HG03442 (cell line): ENCODE measurements around the gene PTPRQ.
"Not testable (repeated sequence)": the region's sequence is repeated elsewhere in the genome, so short reads cannot be mapped to it uniquely, and the experiment has no call there.

Source experiments
- ATAC-seq: cut with Tn5 transposase; IDR thresholded peaks from one replicate; pipeline ENCODE4 v1.9.1; 2021; ENCODE audit warnings: mild to moderate bottlenecking, moderate library complexity; ENCODE audit not compliant: unreplicated experiment

PTPRQ gene

DNA sequence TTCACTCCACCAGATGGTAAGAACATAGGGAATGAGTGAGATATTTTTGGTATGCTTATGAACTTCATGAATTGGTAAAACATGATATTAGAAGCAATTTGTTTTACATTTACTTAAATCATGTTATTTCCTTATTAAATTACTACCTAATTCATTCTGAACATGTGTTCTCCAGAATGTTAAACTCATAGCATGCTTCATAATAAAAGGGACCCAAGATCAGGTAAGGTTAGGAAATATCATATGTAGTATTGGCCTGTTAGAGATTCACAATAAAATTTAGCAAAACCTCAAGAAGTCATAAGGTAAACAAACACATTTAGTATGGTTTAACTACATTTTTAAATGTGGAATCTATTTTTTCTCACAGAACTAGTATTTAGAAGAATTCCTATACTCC lies 28.2 kb downstream of the PTPRQ start:
- ATAC-seq, result no peak

DNA sequence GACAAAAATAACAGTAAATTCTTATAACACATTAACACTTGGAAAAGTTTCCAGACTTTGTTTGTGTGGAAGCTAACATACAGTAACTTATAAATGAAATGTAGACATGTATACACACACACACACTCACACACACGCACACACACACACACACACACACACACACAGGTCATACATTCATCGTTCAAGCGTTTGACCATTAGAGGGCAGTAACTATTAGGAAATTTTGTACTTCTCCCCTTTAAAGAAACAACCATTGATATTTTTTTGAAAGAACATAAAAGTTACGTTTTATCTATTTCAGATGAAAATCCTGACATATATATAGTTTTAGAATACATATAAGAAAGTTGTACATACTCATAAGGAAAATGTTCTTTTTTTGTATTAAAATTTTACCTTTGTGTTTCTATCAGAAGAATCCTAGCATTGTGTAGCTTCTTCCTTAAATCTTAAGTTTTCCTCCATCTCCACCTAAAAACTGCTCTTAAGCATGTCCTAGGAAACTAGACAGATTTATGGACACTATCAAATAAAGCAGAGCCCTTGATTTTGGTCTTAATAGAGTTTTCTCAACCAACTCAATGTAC lies 29.0 kb downstream of the PTPRQ start:
- peak; percentile 57 for ATAC-seq

DNA sequence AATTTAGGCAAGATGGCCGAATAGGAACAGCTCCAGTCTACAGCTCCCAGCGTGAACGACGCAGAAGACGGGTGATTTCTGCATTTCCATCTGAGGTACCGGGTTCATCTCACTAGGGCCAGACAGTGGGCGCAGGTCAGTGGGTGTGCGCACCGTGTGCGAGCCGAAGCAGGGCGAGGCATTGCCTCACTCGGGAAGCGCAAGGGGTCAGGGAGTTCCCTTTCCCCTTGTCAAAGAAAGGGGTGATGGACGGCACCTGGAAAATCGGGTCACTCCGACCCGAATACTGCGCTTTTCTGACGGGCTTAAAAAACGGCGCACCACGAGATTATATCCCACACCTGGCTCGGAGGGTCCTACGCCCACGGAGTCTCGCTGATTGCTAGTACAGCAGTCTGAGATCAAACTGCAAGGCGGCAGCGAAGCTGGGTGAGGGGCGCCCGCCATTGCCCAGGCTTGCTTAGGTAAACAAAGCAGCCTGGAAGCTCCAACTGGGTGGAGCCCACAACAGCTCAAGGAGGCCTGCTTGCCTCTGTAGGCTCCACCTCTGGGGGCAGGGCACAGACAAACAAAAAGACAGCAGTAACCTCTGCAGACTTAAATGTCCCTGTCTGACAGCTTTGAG lies 33.6 kb downstream of the PTPRQ start:
- ATAC-seq, result not testable (repeated sequence)

DNA sequence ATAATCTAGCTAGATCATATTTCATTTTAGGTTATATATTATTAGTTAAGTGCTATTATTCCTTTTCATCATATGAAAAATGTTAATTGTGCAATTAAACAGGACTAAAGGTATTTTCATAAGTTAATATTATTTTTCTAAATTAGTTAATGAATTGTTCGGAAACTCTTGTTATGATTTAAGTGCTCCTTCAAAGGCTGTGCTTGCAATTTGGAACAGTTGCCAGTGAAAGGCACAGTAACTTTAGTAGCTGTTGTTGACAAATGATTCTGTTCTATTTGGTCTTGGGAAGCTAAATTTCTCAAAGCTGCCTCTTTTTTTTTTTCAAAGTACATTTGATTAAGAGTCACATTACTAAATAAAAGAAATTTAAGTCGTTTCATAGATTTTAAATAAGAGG lies 40.7 kb downstream of the PTPRQ start:
- no peak for ATAC-seq

DNA sequence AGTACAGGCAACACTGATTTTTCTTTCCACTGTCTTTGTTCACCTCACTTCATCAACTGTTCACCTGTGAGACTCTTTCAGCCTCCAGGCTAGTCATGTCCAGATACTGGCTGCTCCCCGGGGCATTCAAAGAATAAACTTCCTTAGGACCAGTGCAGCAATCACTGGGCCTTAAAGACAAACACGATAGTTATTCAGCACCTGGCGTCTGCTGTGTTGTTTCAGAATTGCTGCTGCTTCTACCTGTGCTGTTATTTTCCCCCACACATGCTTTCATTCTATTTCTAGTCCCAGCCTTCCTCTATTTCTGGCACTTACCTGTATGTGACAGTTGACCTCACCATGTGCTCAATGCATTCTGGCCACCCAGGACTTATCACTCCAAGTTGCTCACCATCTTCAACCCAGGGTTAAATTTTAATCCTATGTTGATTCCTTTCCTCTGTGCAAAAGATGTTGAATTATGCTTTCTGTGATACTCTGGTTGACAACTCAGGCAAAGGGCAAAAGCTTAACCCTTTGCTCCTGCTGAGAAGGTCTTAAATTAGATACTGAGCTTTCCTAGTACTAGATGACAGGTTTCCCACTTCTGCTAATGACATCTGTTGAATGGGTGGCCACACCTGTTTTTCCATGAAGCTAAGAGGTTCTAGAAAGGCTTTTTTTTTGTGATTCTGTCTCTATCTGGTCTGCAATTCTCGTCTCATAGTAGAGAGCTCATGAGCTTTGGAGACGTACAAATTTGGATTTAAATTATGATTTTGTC lies 41.4 kb downstream of the PTPRQ start:
- peak; percentile 51 for ATAC-seq

DNA sequence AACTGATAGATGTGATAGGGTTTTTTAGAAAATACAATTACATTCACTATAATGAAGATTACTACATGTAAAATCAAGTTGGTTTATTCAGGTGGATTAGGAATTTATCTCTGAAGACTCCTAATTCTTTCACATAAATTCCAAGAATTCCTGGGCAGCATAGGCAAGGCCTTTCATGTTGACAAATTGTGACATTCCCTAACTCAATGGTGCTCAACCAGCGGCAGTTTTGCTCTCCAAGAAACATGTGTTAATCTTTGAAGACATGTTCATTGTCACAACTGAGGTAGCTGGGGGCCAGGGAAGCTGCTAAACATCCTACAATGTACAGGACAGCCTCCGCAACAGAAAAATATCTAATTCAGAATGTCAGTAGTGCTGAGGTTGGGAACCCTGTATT lies 46.3 kb downstream of the PTPRQ start:
- ATAC-seq, result no peak

DNA sequence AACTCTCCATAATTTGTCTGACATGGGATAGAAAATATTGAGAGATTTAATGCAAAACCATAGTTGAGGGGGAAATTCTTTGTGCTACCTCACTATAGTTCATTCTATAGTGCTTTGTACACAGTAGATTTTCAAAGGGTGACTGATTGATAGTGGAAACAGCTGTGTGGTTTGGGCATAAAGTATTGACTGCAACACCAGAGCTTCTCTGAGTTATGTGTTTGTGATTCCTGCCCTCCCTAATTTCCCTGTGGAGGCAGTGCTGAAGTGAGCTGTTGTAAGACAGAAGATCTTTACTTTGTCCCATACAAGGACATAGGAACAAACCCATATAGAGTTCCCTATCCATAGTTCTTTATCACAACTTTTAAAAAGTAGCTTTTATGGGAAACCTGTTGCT lies 47.1 kb downstream of the PTPRQ start:
- ATAC-seq, result no peak

DNA sequence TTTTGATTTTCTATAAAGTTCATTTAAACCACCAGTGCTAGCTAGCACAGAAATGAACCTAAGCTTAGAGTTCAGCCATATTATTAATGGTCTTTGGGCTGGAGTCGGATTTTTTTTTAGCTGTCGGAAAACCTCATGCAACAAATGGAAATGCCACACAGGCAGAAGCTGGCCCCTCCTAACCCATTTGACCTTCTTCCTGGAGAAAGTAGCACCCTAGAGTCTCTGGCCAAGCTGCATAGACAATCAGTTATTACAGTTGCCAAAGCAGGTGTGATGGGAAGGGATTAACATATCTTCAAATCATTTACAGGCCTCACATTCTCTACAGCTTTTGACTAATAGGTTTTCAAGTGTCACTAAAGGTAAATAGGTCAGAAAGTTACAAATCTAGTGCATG lies 49.4 kb downstream of the PTPRQ start:
- no peak for ATAC-seq

DNA sequence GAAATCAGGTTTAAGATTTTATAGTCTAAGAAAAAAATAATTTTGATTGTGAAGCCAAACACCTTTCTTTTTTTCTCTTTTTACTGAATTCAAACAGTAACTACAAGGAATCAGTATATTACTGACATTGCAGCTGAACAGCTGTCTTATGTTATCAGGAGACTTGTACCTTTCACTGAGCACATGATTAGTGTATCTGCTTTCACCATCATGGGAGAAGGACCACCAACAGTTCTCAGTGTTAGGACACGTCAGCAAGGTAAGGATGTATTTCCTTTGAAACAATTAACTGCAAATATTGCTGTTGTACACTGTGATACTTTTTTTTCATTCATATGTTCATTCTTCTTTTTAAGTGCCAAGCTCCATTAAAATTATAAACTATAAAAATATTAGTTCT lies 50.8 kb downstream of the PTPRQ start:
- no peak for ATAC-seq

DNA sequence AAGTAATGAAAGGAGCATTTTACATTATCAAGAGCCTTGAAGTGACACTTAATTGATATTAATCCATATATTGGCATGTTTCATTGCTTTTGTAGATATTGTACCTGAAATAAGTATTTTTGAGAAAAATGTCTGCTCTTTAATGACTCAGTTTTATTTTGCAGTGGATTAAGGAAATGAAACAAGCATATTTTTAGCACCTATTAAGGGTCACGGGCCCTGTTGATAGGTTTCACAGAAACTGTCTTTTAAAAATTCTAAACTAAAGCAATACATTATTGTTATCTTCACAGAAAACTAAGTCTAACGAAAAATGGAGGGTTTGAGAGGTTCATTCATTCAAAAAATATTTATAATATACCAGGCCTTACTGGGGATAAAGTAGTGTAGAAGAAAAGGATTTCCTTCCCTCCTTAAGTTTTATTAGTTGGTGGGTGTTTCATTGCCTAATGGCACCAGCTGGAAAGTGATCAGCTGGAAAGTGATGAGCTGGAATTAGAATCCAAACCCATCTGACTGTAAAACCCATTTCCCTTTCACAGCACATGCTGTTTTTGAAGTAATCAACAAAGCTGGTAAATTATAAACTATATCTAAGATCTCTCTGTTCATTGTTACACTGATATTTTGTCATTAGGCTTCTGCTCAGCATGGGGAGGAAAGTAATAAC lies 54.2 kb downstream of the PTPRQ start:
- no peak for ATAC-seq

DNA sequence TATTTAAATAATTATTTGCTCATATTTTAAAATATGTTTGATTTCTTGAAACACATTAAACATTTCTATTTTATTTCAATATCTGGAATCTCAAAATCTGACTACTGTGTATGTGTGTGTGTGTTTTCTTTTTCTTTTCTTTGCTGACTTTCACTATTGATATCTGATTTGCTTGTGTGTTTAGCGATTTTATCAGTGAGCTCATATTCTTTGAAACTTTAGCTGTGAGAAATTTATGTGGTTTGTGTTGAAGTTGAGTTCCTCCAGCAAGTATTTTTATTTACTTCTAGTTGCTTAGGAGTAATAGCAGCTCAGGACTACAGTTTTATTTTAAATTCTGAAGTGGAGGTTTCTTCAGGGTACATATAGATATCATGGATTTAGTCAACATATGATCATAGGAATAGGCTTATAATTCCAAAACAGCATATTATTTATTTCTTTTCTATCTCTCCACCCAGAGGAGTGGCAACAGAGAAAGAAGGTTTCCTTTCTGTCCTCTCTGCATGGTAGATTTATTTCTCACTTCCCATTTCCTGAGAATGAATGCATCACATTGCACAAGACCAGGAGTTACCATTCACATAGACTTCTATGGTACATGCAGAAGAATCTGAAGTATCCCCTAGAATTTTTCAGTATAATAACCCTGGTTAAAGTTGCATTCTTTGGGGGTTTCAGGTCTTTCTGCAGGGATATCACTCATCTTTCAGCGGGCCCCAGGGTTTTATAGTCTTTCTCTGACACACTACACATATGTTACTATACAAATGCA lies 60.5 kb downstream of the PTPRQ start:
- no peak for ATAC-seq

DNA sequence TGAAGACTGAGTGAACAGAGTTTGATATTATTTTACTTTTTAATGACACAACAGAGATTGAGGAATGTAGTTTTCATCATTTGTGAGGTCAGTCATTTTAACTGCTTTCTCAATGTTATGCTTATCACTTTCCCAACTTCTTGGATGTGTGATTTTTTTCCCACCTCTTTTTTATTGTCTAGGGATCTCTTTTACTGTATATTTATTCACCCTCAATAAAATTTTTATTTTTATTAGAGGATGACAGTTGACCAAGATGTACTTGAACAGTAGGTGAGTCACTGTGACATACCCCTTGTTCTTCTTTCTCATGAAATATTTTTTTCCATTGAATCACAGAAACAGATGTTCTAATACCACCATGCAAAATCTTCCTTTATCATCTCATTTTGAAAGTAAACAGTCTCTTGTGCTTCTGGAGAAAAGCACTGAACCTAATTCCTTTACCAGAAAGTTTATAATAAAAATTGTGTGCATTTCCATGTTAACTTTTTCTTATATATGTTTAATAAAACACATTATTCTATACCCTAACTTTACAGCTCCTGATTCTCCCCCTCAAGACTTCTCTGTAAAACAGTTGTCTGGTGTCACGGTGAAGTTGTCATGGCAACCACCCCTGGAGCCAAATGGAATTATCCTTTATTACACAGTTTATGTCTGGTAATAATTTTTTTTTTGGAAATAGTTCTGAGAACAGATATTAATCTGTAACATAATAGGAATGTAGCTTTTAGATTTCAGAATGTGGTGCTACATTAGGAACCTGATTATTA lies 65.9 kb downstream of the PTPRQ start:
- ATAC-seq, result no peak

DNA sequence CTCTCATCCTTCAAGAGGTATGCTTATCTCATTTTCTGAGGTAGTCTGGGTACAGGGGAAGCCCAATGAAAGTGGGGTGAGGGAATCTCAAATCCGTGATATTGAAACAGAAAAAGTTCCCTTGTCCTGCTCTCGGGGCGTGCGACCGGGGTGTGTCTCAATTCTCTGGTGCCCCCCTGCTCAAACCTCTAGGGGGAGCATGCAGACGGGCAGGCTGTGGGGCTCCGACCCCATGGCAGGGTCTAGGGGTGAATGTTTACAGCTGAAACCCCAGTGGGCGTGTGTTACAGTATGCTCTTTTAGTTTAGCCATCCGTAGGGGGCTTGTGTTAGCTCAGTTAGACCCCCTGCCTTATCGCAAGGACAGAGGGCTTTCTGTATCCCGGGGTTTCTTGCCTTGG lies 68.7 kb downstream of the PTPRQ start:
- ATAC-seq, result no peak

DNA sequence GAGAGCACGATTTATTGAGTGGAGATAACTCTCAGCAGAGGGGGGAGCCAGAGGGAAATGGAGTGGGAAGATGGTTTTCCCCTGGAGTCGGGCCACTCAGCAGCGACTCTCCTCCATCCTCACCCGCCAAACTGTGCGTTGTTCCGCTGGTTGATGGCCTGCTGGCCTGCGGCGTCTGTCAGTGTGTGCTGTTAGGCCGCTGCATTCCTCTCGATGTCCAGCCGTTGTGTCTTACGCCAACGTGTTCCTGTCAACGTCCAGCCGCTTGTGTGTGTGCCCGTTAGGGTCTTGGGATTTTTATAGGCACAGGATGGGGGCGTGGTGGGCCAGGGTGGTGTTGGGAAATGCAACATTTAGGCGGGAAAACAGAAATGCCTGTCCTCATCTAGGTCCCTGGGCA lies 69.2 kb downstream of the PTPRQ start:
- no peak for ATAC-seq

DNA sequence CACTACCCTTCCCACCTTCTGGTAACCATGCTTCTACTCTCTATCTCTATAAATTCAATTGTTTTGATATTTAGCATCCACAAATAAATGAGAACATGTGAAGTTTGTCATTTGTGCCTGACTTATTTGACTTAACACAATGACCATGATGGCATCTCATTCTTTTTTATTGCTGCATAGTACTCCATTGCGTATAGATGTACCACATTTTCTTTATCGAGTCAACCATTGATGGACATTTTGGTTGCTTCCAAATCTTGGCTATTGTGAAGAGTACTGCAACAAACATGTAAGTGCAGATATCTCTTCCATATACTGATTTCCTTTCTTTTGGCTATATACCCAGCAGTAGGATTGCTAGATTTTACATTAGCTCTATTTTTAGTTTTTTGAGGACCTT lies 73.6 kb downstream of the PTPRQ start:
- no peak for ATAC-seq

DNA sequence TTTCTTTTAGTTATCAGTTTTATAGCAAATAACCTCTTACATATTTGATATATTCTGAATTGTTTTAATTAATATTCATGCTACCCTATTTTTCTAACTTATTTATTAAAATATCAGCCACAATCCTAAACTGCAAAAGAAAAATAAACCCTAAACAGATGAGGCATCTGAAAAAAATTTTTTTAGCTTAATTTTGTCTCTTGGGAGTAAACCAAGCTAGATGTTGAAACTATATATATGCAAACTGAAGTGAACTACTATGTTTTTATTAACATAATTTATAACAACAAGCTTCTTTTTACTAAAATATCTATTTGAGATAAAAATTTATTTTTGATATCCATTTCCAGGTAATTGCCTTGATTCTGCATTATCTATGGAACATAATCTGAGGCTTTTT lies 87.6 kb downstream of the PTPRQ start:
- ATAC-seq, result no peak

DNA sequence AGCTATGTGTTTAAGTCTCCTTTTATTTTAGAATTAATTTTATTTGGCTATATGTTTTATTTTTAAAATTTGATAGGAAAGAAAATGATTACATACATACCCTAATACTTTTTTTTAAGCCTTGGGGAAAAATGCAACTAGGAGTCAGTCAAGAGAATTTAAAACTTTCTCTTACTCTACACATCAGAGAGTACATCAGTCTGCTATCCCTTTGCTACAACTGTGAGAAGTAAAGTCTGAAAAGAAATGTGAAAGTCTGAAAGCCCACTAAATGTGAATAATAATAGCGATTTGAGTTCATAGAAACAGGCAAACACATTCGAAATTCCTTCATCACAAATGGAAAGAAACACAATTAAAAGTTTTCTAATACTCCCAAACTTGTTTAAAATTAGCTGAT lies 95.0 kb downstream of the PTPRQ start:
- ATAC-seq, result no peak

DNA sequence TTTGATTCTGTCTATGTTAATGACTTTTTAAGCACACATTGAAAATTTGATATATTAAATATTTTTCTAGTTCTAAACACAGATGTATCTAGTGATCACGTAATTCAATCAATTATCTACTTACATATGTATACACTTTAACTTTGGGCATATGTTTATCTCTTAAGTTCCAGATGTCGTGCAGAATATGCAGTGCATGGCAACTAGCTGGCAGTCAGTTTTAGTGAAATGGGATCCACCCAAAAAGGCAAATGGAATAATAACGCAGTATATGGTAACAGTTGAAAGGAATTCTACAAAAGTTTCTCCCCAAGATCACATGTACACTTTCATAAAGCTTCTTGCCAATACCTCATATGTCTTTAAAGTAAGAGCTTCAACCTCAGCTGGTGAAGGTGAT lies 105.3 kb downstream of the PTPRQ start:
- ATAC-seq, result no peak

DNA sequence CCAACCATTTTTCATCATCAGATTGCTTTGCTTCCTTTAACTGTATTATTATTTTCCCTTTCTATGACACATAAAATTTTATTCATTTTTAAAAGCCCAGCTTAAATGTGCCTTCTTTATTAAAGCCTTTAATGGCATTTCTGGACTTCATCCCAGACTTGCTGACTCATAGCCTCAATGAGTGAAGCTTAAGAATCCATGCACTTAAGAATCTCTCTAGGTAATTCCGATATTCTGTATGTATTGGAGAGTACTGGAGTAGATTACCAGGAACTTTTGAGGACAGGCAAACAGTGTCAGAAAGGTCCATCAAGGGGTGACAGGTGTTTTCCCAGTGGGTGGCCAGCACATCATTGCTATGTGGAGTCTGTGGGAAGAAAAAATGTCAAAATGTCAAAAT lies 107.9 kb downstream of the PTPRQ start:
- ATAC-seq, result no peak

DNA sequence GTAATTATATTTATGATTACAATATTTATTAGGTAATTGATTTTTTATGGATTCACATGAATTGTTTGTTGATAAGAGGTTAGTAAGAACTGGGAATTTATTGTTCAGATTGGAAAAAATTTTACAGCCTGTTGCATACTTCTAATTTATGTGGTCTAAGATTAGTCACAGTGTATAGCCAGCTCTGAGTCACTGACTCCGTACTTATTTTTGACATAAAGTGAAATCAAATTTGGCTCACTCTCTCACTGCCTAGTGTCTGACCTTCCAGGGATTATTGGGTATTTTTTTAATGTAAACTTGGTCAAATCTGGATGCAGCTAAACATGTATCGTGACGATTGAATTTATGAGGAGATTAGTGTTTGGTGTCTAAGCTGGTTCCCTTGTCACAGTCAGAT lies 109.3 kb downstream of the PTPRQ start:
- no peak for ATAC-seq
